ENCODE results near the gene CPLX1.

Gene CPLX1

GRCh38 chr4:825971-826330 is at the start of gene CPLX1:
Gene CPLX1, minus strand, starts transcription at chr4:826129. Its CDS starts 1,607 bp downstream, at chr4:824522.
- no peak for DNase-seq

- DNase-seq, result no peak
Measured at GRCh38 chr4:874971-875817, 49.3 kb upstream of the CPLX1 start.

- no peak for DNase-seq
Measured at GRCh38 chr4:874056-874455, 48.1 kb upstream of the CPLX1 start.

GRCh38 chr4:872241-872981 is 46.5 kb upstream of the CPLX1 start:
- no peak for DNase-seq

- no peak for DNase-seq
Measured at GRCh38 chr4:871484-871883, 45.6 kb upstream of the CPLX1 start.

- DNase-seq, result no peak
Measured at GRCh38 chr4:870951-871350, 45.0 kb upstream of the CPLX1 start.

GRCh38 chr4:869776-870175 is 43.8 kb upstream of the CPLX1 start:
- no peak for DNase-seq

- no peak for DNase-seq
Measured at GRCh38 chr4:868421-868820, 42.5 kb upstream of the CPLX1 start.

- no peak for DNase-seq
Measured at GRCh38 chr4:867526-868250, 41.8 kb upstream of the CPLX1 start.

GRCh38 chr4:866761-867390 is 40.9 kb upstream of the CPLX1 start:
- no peak for DNase-seq

- no peak for DNase-seq
Measured at GRCh38 chr4:866068-866760, 40.3 kb upstream of the CPLX1 start.

- no peak for DNase-seq
Measured at GRCh38 chr4:865572-865971, 39.6 kb upstream of the CPLX1 start.

- no peak for DNase-seq
Measured at GRCh38 chr4:865121-865465, 39.2 kb upstream of the CPLX1 start.

- DNase-seq, result no peak
Measured at GRCh38 chr4:864456-865120, 38.7 kb upstream of the CPLX1 start.

- DNase-seq, result no peak
Measured at GRCh38 chr4:860561-860960, 34.6 kb upstream of the CPLX1 start.

- DNase-seq, result no peak
Measured at GRCh38 chr4:859496-859895, 33.6 kb upstream of the CPLX1 start.

- no peak for DNase-seq
Measured at GRCh38 chr4:858831-859451, 33.0 kb upstream of the CPLX1 start.

- no peak for DNase-seq
Measured at GRCh38 chr4:858041-858481, 32.1 kb upstream of the CPLX1 start.

GRCh38 chr4:857461-857860 is 31.5 kb upstream of the CPLX1 start:
- no peak for DNase-seq

GRCh38 chr4:856225-856901 is 30.4 kb upstream of the CPLX1 start:
- peak; percentile 44 for DNase-seq

GRCh38 chr4:855880-856224 is 29.9 kb upstream of the CPLX1 start:
- no peak for DNase-seq

Measured in CD4-positive, alpha-beta T cell treated with Interferon gamma for 1 hour (primary cell).